H9 (cell line): Measurements from ENCODE around the gene FOXB1. TPM values are rescaled to one million over a fixed set of nuclear protein-coding genes. Genes with fewer than 3 reads are reported as not detected.

Source experiments
- DNase-seq: peaks from one replicate; pipeline ENCODE4 v3.0.0-alpha.2; 2017
- H2AFZ ChIP-seq: one replicate; pipeline ENCODE4 v1.6.1; 2013; ENCODE audit warnings: mild to moderate bottlenecking, low read length, control low read depth, moderate library complexity
- H2AK5ac ChIP-seq: 2 replicates; pipeline ENCODE4 v1.6.1; 2013; ENCODE audit warnings: low read length, control low read depth, mixed read lengths; ENCODE audit not compliant: insufficient read length
- H2BK120ac ChIP-seq: one replicate; pipeline ENCODE4 v1.6.1; 2013; ENCODE audit warnings: low read depth, mild to moderate bottlenecking, low read length, control low read depth, inconsistent platforms; ENCODE audit not compliant: poor library complexity, severe bottlenecking
- H2BK12ac ChIP-seq: 2 replicates; pipeline ENCODE4 v1.6.1; 2013; ENCODE audit warnings: low read length, control low read depth, mixed read lengths, low read depth; ENCODE audit not compliant: insufficient read length
- H2BK15ac ChIP-seq: 2 replicates; pipeline ENCODE4 v1.6.1; 2013; ENCODE audit warnings: low read depth, low read length, control low read depth
- H2BK20ac ChIP-seq: one replicate; pipeline ENCODE4 v1.6.1; 2013; ENCODE audit warnings: low read depth, mild to moderate bottlenecking, low read length, control low read depth, inconsistent platforms; ENCODE audit not compliant: poor library complexity, severe bottlenecking
- H2BK5ac ChIP-seq: 2 replicates; pipeline ENCODE4 v1.6.1; 2013; ENCODE audit warnings: low read length, control low read depth, mixed read lengths; ENCODE audit not compliant: insufficient read length
- H3K14ac ChIP-seq: 2 replicates; pipeline ENCODE4 v1.6.1; 2013; ENCODE audit warnings: low read length, control low read depth; ENCODE audit not compliant: insufficient read depth
- H3K18ac ChIP-seq: 2 replicates; pipeline ENCODE4 v1.6.1; 2013; ENCODE audit warnings: low read depth, mild to moderate bottlenecking, mixed read lengths, low read length, control low read depth; ENCODE audit not compliant: insufficient read length
- H3K23ac ChIP-seq: 2 replicates; pipeline ENCODE4 v1.6.1; 2013; ENCODE audit warnings: low read length, control low read depth, mixed read lengths, low read depth; ENCODE audit not compliant: insufficient read length
- H3K23me2 ChIP-seq: 2 replicates; pipeline ENCODE4 v1.6.1; 2013; ENCODE audit warnings: low read depth, mild to moderate bottlenecking, mixed read lengths, low read length, control low read depth; ENCODE audit not compliant: insufficient read length, poor library complexity, severe bottlenecking
- H3K27ac ChIP-seq: 2 replicates; pipeline ENCODE4 v1.5.1; 2013; ENCODE audit warnings: low read length, control low read depth, mixed read lengths, low read depth; ENCODE audit not compliant: insufficient read length
- H3K27me3 ChIP-seq: 2 replicates; pipeline ENCODE4 v1.6.1; 2013; ENCODE audit warnings: low read length, control low read depth, inconsistent platforms; ENCODE audit not compliant: insufficient read depth
- H3K4ac ChIP-seq: 2 replicates; pipeline ENCODE4 v1.6.1; 2013; ENCODE audit warnings: low read depth, mild to moderate bottlenecking, control low read depth, inconsistent platforms, low read length, moderate library complexity
- H3K4me1 ChIP-seq: 2 replicates; pipeline ENCODE4 v1.6.1; 2013; ENCODE audit warnings: low read length, control low read depth, inconsistent platforms; ENCODE audit not compliant: insufficient read depth
- H3K4me2 ChIP-seq: 2 replicates; pipeline ENCODE4 v1.6.1; 2013; ENCODE audit warnings: low read length, control low read depth, mixed read lengths; ENCODE audit not compliant: insufficient read length, insufficient read depth
- H3K56ac ChIP-seq: 2 replicates; pipeline ENCODE4 v1.6.1; 2013; ENCODE audit warnings: low read depth, mild to moderate bottlenecking, mixed read lengths, low read length, control low read depth; ENCODE audit not compliant: insufficient read length
- H3K79me1 ChIP-seq: 2 replicates; pipeline ENCODE4 v1.6.1; 2013; ENCODE audit warnings: low read depth, mild to moderate bottlenecking, moderate library complexity, low read length, control low read depth, inconsistent platforms; ENCODE audit not compliant: insufficient read depth, poor library complexity, severe bottlenecking
- H3K79me2 ChIP-seq: 2 replicates; pipeline ENCODE4 v1.6.1; 2013; ENCODE audit warnings: low read length, control low read depth, inconsistent platforms; ENCODE audit not compliant: insufficient read depth
- H3K9ac ChIP-seq: 2 replicates; pipeline ENCODE4 v1.6.1; 2013; ENCODE audit warnings: low read length, control low read depth, mixed read lengths; ENCODE audit not compliant: insufficient read length; ENCODE audit errors: extremely low read depth
- H3K9me3 ChIP-seq: one replicate; pipeline ENCODE4 v1.6.1; 2013; ENCODE audit warnings: low read depth, low read length, inconsistent platforms; ENCODE audit not compliant: control insufficient read depth
- H3T11ph ChIP-seq: one replicate; pipeline ENCODE4 v1.6.1; 2013; ENCODE audit warnings: mild to moderate bottlenecking, low read length, control low read depth, inconsistent platforms
- H4K20me1 ChIP-seq: one replicate; pipeline ENCODE4 v1.6.1; 2013; ENCODE audit not compliant: control insufficient read depth, insufficient read length, insufficient read depth
- H4K5ac ChIP-seq: 2 replicates; pipeline ENCODE4 v1.6.1; 2013; ENCODE audit warnings: low read depth, mild to moderate bottlenecking, mixed read lengths, low read length, control low read depth; ENCODE audit not compliant: insufficient read length
- H4K8ac ChIP-seq: replicated peaks from 2 replicates; pipeline ENCODE4 v1.6.1; 2013; ENCODE audit warnings: low read length, control low read depth, mixed read lengths, low read depth; ENCODE audit not compliant: insufficient read length
- H4K91ac ChIP-seq: 2 replicates; pipeline ENCODE4 v1.6.1; 2013; ENCODE audit warnings: low read depth, mild to moderate bottlenecking, moderate library complexity, mixed read lengths, low read length, control low read depth; ENCODE audit not compliant: insufficient read length
- H3K27ac Mint-ChIP-seq, 3 experiments: 2 replicates in 2 of 3; 3 replicates in 1 of 3; pipeline ENCODE4 v1.8.0; 2020 to 2021; ENCODE audit warnings: mixed read lengths in 3 of 3, mild to moderate bottlenecking in 1 of 3, moderate library complexity in 1 of 3
- H3K27me3 Mint-ChIP-seq: 2 replicates; pipeline ENCODE4 v1.8.0; 2021; ENCODE audit warnings: low read depth, mild to moderate bottlenecking, moderate library complexity, mixed read lengths
- H3K36me3 Mint-ChIP-seq, 3 experiments: 2 replicates in 2 of 3; 3 replicates in 1 of 3; pipeline ENCODE4 v1.8.0; 2020 to 2021; ENCODE audit warnings: low read depth in 3 of 3, mixed read lengths in 3 of 3; ENCODE audit not compliant: insufficient read depth in 1 of 3
- H3K4me1 Mint-ChIP-seq, 2 experiments: 2 replicates each; pipeline ENCODE4 v1.8.0; 2020; ENCODE audit warnings: mixed read lengths in 2 of 2
- H3K4me3 Mint-ChIP-seq, 2 experiments: 2 replicates in 1 of 2; 3 replicates in 1 of 2; pipeline ENCODE4 v1.8.0; 2020 to 2021; ENCODE audit warnings: mild to moderate bottlenecking in 2 of 2, mixed read lengths in 2 of 2, moderate library complexity in 1 of 2
- H3K9me3 Mint-ChIP-seq, 2 experiments: 2 replicates in 1 of 2; 3 replicates in 1 of 2; pipeline ENCODE4 v1.8.0; 2020; ENCODE audit warnings: mild to moderate bottlenecking in 2 of 2, mixed read lengths in 2 of 2, moderate library complexity in 1 of 2
- total RNA-seq: library from RNA; stranded (reverse); gene quantifications from 2 replicates; pipeline ENCODE4 v1.2.1, GENCODE V29; 2021
- TF ChIP-seq, protein P1 (sequence below): fragments of 200-600 bp; sonication (generic); conservative IDR thresholded peaks from 3 replicates; pipeline ENCODE4 v1.8.0; 2021; ENCODE audit warnings: antibody characterized with exemption, mild to moderate bottlenecking

The FOXB1 gene
- total RNA-seq, 1 experiment from 2014 or later = 3.5 TPM

DNA sequence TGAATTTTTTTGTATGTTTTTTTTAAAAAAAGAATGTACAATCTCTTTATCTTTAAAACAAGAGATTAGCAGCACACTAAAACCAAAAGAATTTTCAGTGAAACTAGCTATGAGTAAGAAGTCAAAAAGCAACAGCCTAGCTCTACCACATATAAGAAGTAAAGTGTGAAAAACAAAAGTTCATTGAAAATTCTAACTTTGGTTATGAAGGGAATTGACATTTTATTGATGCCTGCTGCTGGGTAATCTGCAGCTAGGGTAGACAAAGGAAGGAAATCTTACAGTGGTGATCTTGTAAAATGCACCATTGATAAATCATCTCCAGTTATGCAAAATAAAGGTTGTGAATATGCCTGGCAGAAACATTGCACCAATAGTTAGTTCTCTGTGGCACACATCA lies 37.8 kb upstream of the FOXB1 start:
- Histone ChIP-seq H2BK20ac (no peak overlapping the region), H3K56ac (no peak overlapping the region), H4K91ac (no peak overlapping the region), H2BK5ac (no peak overlapping the region), H3K9ac (no peak overlapping the region), H3K27me3 (no peaks in the 10 kb centered on the region), H3K9me3 (no peaks in the 10 kb centered on the region), H3K23me2 (no peaks in the 10 kb centered on the region), H3K4me2 (no peak overlapping the region), H2BK120ac (no peak overlapping the region), H3K14ac (no peak overlapping the region), H2BK15ac (no peak overlapping the region), H3K79me2 (no peaks in the 10 kb centered on the region), H3T11ph (no peak overlapping the region), H3K23ac (no peak overlapping the region), H3K79me1 (no peaks in the 10 kb centered on the region), H3K4ac (no peak overlapping the region), H2AK5ac (no peak overlapping the region), H4K8ac (no peak overlapping the region), H4K5ac (no peak overlapping the region), H3K18ac (no peak overlapping the region), H2AFZ (no peak overlapping the region), H2BK12ac (no peak overlapping the region), H4K20me1 (no peaks in the 10 kb centered on the region), H3K27ac (no peak overlapping the region), H3K4me1 (no peaks in the 10 kb centered on the region)
- no peak overlapping the region for H3K4me3 Mint-ChIP-seq
- DNase-seq = no peak
- no peak overlapping the region for H3K27ac Mint-ChIP-seq
- no peaks in the 10 kb centered on the region; the same call in none of the 2 replicates for H3K27me3 Mint-ChIP-seq
- H3K4me1 Mint-ChIP-seq = no peaks in the 10 kb centered on the region
- TF ChIP-seq, protein P1, sequence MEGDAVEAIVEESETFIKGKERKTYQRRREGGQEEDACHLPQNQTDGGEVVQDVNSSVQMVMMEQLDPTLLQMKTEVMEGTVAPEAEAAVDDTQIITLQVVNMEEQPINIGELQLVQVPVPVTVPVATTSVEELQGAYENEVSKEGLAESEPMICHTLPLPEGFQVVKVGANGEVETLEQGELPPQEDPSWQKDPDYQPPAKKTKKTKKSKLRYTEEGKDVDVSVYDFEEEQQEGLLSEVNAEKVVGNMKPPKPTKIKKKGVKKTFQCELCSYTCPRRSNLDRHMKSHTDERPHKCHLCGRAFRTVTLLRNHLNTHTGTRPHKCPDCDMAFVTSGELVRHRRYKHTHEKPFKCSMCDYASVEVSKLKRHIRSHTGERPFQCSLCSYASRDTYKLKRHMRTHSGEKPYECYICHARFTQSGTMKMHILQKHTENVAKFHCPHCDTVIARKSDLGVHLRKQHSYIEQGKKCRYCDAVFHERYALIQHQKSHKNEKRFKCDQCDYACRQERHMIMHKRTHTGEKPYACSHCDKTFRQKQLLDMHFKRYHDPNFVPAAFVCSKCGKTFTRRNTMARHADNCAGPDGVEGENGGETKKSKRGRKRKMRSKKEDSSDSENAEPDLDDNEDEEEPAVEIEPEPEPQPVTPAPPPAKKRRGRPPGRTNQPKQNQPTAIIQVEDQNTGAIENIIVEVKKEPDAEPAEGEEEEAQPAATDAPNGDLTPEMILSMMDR = no peak
- H3K36me3 Mint-ChIP-seq = peaks cover 0 to 7% (median 0%) of the 10 kb centered on the region in 3 experiments; a peak in 3 of 7 replicates
- peaks cover 5 to 13% of the 10 kb centered on the region in 2 experiments for H3K9me3 Mint-ChIP-seq
